LHCN-M2 (cell line): Measurements from ENCODE around the gene HEMGN. TPM values are rescaled to one million over a fixed set of nuclear protein-coding genes. Genes with fewer than 3 reads are reported as not detected.
"Not testable (repeated sequence)": the region's sequence is repeated elsewhere in the genome, so short reads cannot be mapped to it uniquely, and the experiment has no call there.

Experiments
- DNase-seq: peaks from one replicate; pipeline ENCODE4 v3.0.0-alpha.2; 2012; ENCODE audit warnings: low read depth
- polyA plus RNA-seq: library from polyadenylated mRNA; unstranded; fragments of >200 nt; gene quantifications from one replicate; pipeline ENCODE4 v1.2.1, GENCODE V29; 2012; ENCODE audit warnings: missing spikeins
- total RNA-seq: library from RNA; depleted of rRNA; stranded (reverse); fragments of >200 nt; gene quantifications from 2 replicates; pipeline ENCODE4 v1.2.3, GENCODE V29; 2014; rRNA removed

Gene HEMGN
- total RNA-seq, result not detected in 2 replicates
- polyA plus RNA-seq, result not detected

- DNase-seq, result no peak
Observed at GRCh38 chr9:97938081-97938644, at the start of gene HEMGN. TSS of gene HEMGN (minus strand) at chr9:97938172. CDS start at chr9:97938136, 36 bp downstream.

- DNase-seq, result no peak
Observed at GRCh38 chr9:97987487-97987886, 49.5 kb upstream of the HEMGN start.

- no peak for DNase-seq
Observed at GRCh38 chr9:97985058-97985861, 47.3 kb upstream of the HEMGN start.

DNA sequence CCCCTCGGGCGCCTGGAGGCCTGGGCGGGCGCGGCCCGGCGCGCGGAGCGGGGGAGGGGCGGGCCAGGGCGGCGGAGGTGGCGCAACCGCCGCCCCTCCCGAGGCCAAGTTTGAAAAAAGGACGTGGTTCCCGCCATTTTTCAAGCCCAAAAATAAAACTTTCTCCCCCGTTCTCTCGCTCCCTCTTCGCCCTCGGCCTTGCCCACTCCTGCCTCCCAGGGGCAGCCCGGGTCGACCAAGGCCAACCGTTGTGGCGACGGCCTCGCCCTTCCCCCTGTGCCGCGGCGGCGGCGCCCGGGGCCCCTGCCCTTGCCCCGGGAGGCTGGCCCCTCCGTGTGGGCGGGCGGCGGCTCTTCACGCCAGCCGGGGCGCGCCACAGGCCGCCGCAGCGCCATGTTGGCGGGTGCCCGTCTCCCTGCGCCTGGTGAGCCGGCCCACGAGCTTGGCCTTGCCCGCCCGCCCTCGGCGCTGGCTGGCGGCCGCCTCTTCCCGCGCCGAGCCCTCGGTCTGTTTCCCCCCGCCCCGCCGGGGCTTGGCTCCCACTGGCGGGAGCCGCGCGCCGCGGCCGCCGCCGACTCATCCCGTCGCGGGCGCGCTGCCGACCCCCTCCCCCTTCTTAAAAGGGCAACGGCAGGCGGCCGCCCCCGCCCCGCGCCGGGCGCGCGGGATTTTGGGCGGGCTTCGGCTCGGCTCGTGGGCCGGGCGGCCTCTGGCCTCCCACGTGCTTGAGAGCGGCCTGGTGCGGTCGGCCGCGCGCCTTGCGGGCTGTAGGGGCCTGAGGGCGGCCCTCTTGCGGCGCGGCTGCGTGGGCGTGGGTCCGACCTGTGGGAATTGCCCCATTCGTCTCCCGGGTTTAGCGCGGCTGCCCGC is 46.5 kb upstream of the HEMGN start:
- peak; percentile 72 for DNase-seq

DNA sequence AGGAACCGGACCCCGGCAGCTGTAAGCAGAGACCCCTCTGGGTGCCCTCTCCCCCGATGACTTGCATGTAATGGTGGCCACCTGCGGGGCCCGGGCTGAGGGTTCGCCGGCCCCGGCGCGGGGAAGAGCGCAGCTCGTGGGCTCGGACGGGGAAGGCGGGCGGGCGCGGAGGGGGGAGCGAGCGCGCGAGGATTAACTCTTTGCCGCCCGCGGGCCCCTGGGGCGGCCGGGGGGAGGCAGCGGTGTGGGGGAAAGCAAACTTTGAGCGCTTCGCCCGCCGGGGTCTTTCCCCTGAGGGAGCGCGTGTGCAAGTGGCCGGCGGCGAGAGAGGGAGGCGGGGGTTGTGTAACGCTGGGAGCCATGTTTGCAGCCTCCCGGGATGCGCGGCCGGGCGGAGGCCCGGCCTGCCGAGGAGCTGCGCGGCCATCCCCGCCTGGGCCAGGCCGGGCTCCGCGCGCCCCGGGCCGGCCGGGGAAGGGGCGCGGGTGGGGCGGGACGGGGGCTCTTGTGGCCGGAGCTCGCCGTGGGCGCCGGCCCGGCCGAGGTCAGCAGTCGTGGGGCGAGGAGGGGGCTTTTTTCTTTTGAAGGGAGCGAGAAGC is 45.7 kb upstream of the HEMGN start:
- DNase-seq, result peak; percentile 41

DNA sequence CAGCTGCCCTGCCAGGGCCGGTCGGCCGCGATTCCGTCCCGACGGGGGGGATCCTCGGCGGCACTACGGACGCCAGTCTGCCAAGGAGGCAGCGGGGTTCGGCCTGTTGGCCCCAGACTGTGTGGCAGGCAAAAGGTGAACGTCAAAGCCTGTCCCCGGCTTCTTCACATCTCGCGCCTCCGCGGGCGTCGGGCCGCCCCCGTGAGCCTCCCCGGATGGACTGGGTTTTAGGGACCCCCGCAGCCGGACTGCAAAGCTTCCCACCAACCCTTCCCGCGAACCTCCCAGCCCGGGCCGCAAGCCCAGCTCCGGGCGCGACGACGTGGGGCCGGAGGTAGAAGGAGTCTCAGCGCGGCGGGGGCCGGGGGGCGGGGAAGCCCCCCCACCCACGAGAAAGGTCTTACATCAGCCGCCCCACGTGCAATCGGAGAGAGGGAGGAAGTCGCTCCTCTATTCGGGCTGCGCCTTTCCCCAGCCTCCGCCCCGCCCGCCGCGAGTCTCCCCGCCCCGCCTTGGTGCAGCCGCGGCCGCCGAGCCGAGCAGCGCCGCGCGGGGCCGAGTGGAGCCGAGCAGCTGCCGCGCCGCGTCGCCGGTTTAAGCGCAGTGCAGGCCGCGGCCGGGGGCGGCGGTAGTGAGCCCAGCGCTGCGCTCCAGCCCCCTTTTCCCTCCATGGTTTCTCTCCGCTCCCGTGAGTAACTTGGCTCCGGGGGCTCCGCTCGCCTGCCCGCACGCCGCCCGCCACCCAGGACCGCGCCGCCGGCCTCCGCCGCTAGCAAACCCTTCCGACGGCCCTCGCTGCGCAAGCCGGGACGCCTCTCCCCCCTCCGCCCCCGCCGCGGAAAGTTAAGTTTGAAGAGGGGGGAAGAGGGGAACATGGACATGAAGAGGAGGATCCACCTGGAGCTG is 45.0 kb upstream of the HEMGN start, which contains the start of gene ANP32B:
TSS of gene ANP32B (plus strand) at position 659 of the 906 bp plus-strand sequence. CDS start at position 874, 215 bp downstream.
- peak; percentile 83 for DNase-seq

GRCh38 chr9:97981846-97982682 is 44.1 kb upstream of the HEMGN start:
- DNase-seq, result no peak

DNA sequence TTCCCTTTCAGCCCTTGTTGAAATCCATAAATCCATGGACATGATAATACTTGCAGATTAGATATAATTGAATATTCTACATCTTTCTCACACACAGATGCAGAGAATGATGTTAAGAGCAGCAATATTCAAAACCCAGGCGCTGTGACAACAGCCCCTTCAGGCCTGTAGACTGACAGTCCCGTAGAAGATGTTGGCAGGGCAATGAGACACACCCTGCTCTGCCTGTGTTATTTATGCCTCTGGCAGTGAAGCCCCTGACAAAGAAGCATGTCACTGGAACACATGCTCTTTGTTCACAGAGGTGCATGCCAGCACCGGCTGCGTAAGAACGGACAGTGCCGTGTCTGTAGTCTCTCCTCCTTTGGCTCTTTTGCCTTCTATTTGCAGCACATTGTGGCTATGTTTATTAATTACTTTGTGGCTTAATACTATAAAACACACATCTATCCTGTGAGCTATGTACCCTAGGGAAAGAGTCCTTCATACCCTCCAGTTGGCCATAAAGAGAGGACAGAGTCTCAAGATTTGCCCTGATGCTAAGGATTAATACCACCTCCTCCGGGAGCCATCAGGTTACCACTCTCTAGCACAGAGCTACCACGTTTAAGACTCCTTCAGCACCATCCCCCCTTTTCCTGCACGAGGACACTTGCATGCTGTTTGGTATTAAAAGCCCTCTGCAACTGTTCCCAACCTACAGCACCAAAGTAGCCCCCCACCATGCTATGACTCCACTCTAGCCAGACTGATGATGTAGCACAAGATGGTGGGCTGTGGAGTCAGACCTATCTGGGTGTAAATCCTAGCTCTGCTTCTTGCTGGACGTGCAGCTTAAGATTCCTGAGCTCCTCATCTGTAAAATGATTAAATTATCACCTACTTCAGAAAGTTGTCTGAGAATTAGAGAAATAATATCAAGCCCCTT is 43.2 kb upstream of the HEMGN start:
- no peak for DNase-seq

- DNase-seq, result no peak
Observed at GRCh38 chr9:97980479-97980803, 42.5 kb upstream of the HEMGN start.

GRCh38 chr9:97979788-97980478 is 42.0 kb upstream of the HEMGN start:
- DNase-seq, result no peak

DNA sequence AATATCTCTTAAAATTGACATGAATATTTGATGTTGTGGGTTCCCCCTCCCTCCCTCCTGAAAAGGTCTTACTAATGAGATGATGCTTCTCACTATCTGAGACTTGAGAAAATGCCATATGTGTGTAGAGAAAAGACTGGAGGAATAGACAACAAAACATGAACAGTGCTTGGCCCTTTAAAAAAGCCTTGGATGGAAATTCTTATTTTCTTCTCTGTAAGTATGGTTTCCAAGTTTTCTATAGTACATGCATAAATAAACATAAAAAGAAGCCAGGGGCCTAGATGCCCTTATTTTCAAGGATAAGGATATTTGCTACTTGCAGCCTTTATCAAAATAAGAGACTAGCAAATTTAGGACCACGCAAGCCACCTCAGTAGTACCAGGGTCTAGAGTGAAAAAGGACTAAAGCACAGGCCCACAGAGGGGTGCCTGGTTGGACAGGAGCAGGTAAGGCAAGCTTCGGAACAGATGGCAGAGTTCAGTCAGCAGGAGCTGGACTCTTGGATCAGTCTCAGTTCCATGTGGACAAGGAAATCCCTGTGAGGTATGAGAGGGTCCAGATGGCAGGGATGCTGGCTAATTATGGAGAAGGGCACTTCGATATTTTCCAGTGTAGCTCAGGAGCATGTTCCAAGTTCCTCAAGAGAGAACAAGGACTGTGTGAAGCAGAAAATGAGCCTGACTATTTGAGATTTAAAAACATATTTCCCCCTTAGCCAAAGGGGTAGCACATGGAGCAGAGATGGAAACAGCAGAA is 40.6 kb upstream of the HEMGN start:
- no peak for DNase-seq

DNA sequence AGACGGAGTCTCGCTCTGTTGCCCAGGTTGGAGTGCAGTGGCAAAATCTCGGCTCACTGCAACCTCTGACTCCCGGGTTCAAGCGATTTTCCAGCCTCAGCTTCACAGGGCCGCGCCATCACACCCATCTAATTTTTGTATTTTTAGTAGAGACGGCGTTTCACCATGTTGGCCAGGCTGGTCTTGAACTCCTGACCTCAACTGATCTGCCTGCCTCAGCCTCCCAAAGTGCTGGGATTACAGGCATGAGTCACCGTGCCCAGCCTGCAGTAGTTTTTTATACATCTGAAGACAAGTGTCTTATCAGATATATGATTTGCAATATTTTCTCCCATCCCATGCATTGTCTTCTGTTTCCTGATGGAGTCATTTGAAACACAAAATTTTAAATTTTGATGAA is 38.7 kb upstream of the HEMGN start:
- DNase-seq, result not testable (repeated sequence)

DNA sequence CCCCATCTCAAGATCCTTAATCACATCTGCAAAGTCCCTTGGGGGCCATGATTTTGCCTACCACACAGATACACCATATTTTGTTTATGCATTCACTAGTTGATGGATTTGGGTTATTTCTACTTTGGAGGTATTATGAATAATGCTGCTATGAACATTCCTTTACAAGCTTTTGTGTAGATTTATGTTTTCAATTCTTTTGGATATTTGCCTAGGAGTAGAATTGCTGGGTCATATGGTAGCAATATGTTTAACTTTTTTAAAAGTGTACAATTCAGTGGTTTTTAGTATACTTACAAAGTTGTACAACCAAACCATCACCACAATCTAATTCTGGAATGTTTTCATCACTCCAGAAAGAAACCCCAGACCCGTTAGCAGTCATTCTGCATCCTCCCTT is 37.4 kb upstream of the HEMGN start:
- DNase-seq, result no peak

DNA sequence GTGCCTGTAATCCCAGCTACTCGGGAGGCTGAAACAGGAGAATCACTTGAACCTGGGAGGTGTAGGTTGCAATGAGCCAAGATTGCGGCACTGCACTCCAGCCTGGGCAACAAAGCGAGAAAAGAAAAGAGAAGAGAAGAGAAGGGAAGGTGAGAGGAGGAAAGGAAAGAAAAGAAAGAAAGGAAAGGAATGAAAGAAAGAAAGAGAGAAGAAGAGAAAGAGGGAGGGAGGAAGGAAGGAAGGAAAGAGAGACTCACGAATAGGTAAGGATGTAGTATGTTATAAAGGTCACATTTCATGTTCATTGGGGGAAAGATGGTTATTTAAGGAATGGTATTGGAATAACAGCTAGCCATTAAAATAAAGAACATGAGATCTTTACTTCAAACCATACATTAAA is 34.8 kb upstream of the HEMGN start:
- no peak for DNase-seq

DNA sequence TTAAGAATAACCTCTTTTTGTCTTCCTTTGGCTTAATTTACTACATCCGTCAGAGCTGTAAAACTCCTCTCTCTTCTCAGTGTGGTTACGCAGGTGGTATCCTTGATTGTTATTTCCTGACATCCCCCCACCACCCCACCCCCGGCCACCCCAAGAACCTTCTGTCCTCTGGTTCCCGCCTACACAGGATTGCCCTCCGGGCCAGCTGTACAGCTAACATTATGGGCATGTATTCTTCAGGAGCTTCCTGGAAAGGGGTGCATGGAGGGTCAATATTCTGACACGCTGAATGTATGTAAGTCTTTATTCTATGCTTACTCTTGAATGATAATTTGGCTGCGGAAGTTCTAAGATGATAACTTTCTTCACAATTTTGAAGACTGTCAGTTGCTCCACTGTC is 32.2 kb upstream of the HEMGN start:
- no peak for DNase-seq

- no peak for DNase-seq
Observed at GRCh38 chr9:97969014-97969413, 31.0 kb upstream of the HEMGN start.

GRCh38 chr9:97966493-97966892 is 28.5 kb upstream of the HEMGN start:
- no peak for DNase-seq
